Heart left ventricle (tissue), 13 donors: ENCODE data around the gene OSBPL7.

Source experiments
- CTCF ChIP-seq, 12 donors: fragments of 200-600 bp; sonication (generic) in 4 of 12; IDR thresholded peaks; one replicate each; pipeline versions ENCODE4 v1.5.0 to v1.8.0; 2018 to 2022; ENCODE audit warnings: antibody characterized with exemption in 12 of 12, mild to moderate bottlenecking in 5 of 12
- POLR2A ChIP-seq, 2 donors: fragments of 450-650 bp; IDR thresholded peaks; one replicate each; pipeline ENCODE4 v1.6.1; 2017; ENCODE audit warnings: antibody characterized with exemption in 2 of 2, mild to moderate bottlenecking in 2 of 2, moderate library complexity in 2 of 2
- donor health status: ischemic (EF 13 %, LVEDD 7.1; RV severe dilation, severe dysfunction).
- donor health status: DM: no; HTN: yes; CAD: no.
- donor health status: DM: no; HTN: no; CAD: no.
- donor health status: ischemic (EF 25% LVEDD 6.9; RV normal size, moderate dysfunction).
- donor health status: ischemic (EF 25% LVEDD 5.7; RV mildly dilated, moderate dysfunction).
- donor health status: ischemic (EF 35%, LVEDD 5.7; RV mildly dilated, moderate dysfunction).
- donor health status: nonischemic (EF 11% LVEDD 7.7; RV severe dilation, severe dysfunction).
- donor health status: DM: yes; HTN: yes; CAD: no.
- donor health status: PGD.
- donor health status: ischemic (EF 29% LVEDD 5.4; RV normal size, mild dysfunction).
- donor health status: nonischemic (EF 23%, LVEDD 6.1; RV moderate dilation, normal function).

GRCh38 chr17:47792457-47792856 is 29.1 kb downstream of the OSBPL7 start:
- no peak for TF ChIP-seq CTCF (IDR thresholded peaks at IDR 0.05)
- no peak for TF ChIP-seq POLR2A (IDR thresholded peaks at IDR 0.05)
